SK-N-SH (cell line): ENCODE data around the gene DCXR. TPM values are rescaled to one million over a fixed set of nuclear protein-coding genes. Genes with fewer than 3 reads are reported as not detected.

Source experiments
- CTCF ChIA-PET: fragments of 300-600, 350-600 bp; formaldehyde crosslinking; extraction: SDS; loops from one replicate; lab custom pipeline; 2021; lab: Yijun Ruan, JAX
- POLR2A ChIA-PET: fragments of 350-600 bp; sonication (Branson Sonifier 250); formaldehyde crosslinking; extraction: SDS; loops from one replicate; lab custom pipeline; 2020; ENCODE audit warnings: antibody characterized with exemption, inconsistent platforms; lab: Yijun Ruan, JAX
- DNase-seq: peaks from one replicate; pipeline ENCODE4 v3.0.0; 2012
- H2AFZ ChIP-seq: fragments of 200-600 bp; sonication (generic); 2 replicates; pipeline ENCODE4 v1.8.1; 2016; ENCODE audit warnings: antibody characterized with exemption, mild to moderate bottlenecking, low read depth
- H3F3A ChIP-seq: fragments of 200-600 bp; sonication (generic); replicated peaks from 2 replicates; pipeline ENCODE3; 2016; ENCODE audit warnings: antibody characterized with exemption, mild to moderate bottlenecking; ENCODE audit not compliant: insufficient read depth
- H3K27ac ChIP-seq, 2 experiments: fragments of 200-500 bp in 1 of 2; fragments of 200-600 bp in 1 of 2; sonication (Bioruptor generic) in 1 of 2; sonication (generic), shearing (Covaris generic) in 1 of 2; 2 replicates each; pipeline versions ENCODE4 v1.5.1 to v1.6.1; 2014 to 2016; ENCODE audit warnings: low read depth in 2 of 2, inconsistent platforms in 1 of 2, low read length in 1 of 2, mild to moderate bottlenecking in 1 of 2, mixed read lengths in 1 of 2
- H3K27me3 ChIP-seq: fragments of 200-600 bp; sonication (generic), shearing (Covaris generic); 2 replicates; pipeline ENCODE4 v1.6.1; 2016; ENCODE audit warnings: mixed run types; ENCODE audit not compliant: insufficient read depth
- H3K36me3 ChIP-seq, 2 experiments: fragments of 200-500 bp in 1 of 2; fragments of 200-600 bp in 1 of 2; sonication (Bioruptor generic) in 1 of 2; sonication (generic) in 1 of 2; replicated peaks in 1 of 2; 2 replicates each; pipeline versions ENCODE3 to v1.5.1; 2014 to 2016; ENCODE audit warnings: low read length in 1 of 2, mild to moderate bottlenecking in 1 of 2; ENCODE audit not compliant: insufficient read depth in 2 of 2, control insufficient read depth in 1 of 2
- H3K4me1 ChIP-seq, 2 experiments: fragments of 200-500 bp in 1 of 2; fragments of 200-600 bp in 1 of 2; sonication (Bioruptor generic) in 1 of 2; sonication (generic), shearing (Covaris generic) in 1 of 2; 2 replicates each; pipeline versions ENCODE4 v1.5.1 to v1.6.1; 2014 to 2016; ENCODE audit warnings: low read depth in 1 of 2, low read length in 1 of 2, mixed run types in 1 of 2; ENCODE audit not compliant: insufficient read depth in 2 of 2, control insufficient read depth in 1 of 2
- H3K4me2 ChIP-seq: fragments of 200-600 bp; sonication (generic), shearing (Covaris generic); 2 replicates; pipeline ENCODE4 v1.6.1; 2017; ENCODE audit warnings: mixed run types
- H3K4me3 ChIP-seq, 2 experiments: fragments of 200-500 bp in 1 of 2; fragments of 200-600 bp in 1 of 2; sonication (Bioruptor generic) in 1 of 2; sonication (generic), shearing (Covaris generic) in 1 of 2; 2 replicates each; pipeline versions ENCODE4 v1.5.1 to v1.8.1; 2014 to 2016; ENCODE audit warnings: low read depth in 2 of 2, inconsistent platforms in 1 of 2, low read length in 1 of 2, mild to moderate bottlenecking in 1 of 2, mixed read lengths in 1 of 2, moderate library complexity in 1 of 2
- H3K79me2 ChIP-seq: fragments of 200-600 bp; sonication (generic); 2 replicates; pipeline ENCODE4 v1.8.1; 2017; ENCODE audit warnings: mild to moderate bottlenecking; ENCODE audit not compliant: insufficient read depth
- H3K9ac ChIP-seq: fragments of 200-600 bp; sonication (generic); 2 replicates; pipeline ENCODE4 v1.6.1; 2017; ENCODE audit warnings: mixed run types
- H3K9me2 ChIP-seq: fragments of 200-600 bp; sonication (generic); 2 replicates; pipeline ENCODE4 v1.6.1; 2017; ENCODE audit warnings: mixed run types
- H3K9me3 ChIP-seq: fragments of 200-600 bp; sonication (generic); 2 replicates; pipeline ENCODE4 v1.6.1; 2017; ENCODE audit warnings: mixed run types, mild to moderate bottlenecking, moderate library complexity
- H4K20me1 ChIP-seq: fragments of 200-600 bp; sonication (generic); 2 replicates; pipeline ENCODE4 v1.6.1; 2017; ENCODE audit warnings: mild to moderate bottlenecking, mixed run types; ENCODE audit not compliant: insufficient read depth
- CHD2 ChIP-seq: fragments of 150-350 bp; IDR thresholded peaks from 2 replicates; pipeline ENCODE4 v1.6.1; 2018; ENCODE audit warnings: low read length; ENCODE audit not compliant: partially characterized antibody
- CTCF ChIP-seq: fragments of 200-600 bp; sonication (generic); IDR thresholded peaks from 2 replicates; pipeline ENCODE4 v1.6.1; 2017; ENCODE audit warnings: antibody characterized with exemption, mild to moderate bottlenecking, moderate library complexity
- EP300 ChIP-seq, 2 experiments: IDR thresholded peaks; 2 replicates each; pipeline versions ENCODE4 v1.4.0 to v1.6.1; 2012; ENCODE audit warnings: borderline replicate concordance in 1 of 2, low read depth in 1 of 2, low read length in 1 of 2
- JUND ChIP-seq: IDR thresholded peaks from 2 replicates; pipeline ENCODE4 v1.4.0; 2012
- MAX ChIP-seq: IDR thresholded peaks from 2 replicates; pipeline ENCODE4 v1.4.0; 2012; ENCODE audit warnings: low read depth
- MEF2A ChIP-seq: IDR thresholded peaks from 2 replicates; pipeline ENCODE4 v1.4.0; 2012; ENCODE audit warnings: low read depth, borderline replicate concordance
- MXI1 ChIP-seq: IDR thresholded peaks from 2 replicates; pipeline ENCODE4 v1.6.1; 2012; ENCODE audit warnings: mild to moderate bottlenecking, low read depth, low read length, improper control_type of control experiment
- NRF1 ChIP-seq: IDR thresholded peaks from 2 replicates; pipeline ENCODE4 v1.6.1; 2012; ENCODE audit warnings: low read depth, mild to moderate bottlenecking, low read length
- RAD21 ChIP-seq: IDR thresholded peaks from 2 replicates; pipeline ENCODE4 v1.6.1; 2012; ENCODE audit warnings: mild to moderate bottlenecking, low read length
- RCOR1 ChIP-seq: fragments of 150-350 bp; IDR thresholded peaks from 2 replicates; pipeline ENCODE4 v1.6.1; 2017; ENCODE audit warnings: antibody characterized with exemption, low read length
- REST ChIP-seq: IDR thresholded peaks from 2 replicates; pipeline ENCODE4 v1.6.1; 2012; ENCODE audit warnings: mild to moderate bottlenecking, low read depth, low read length, moderate library complexity
- SIN3A ChIP-seq: IDR thresholded peaks from 2 replicates; pipeline ENCODE4 v1.6.1; 2012; ENCODE audit warnings: low read depth, mild to moderate bottlenecking, low read length, moderate library complexity, borderline replicate concordance
- SMC3 ChIP-seq: IDR thresholded peaks from 2 replicates; pipeline ENCODE4 v1.6.1; 2012; ENCODE audit warnings: low read depth, low read length, improper control_type of control experiment
- TAF1 ChIP-seq: IDR thresholded peaks from 2 replicates; pipeline ENCODE4 v1.6.1; 2012; ENCODE audit warnings: low read depth, mild to moderate bottlenecking, low read length, moderate library complexity, borderline replicate concordance
- USF2 ChIP-seq: fragments of 150-350 bp; IDR thresholded peaks from 2 replicates; pipeline ENCODE4 v1.6.1; 2017; ENCODE audit warnings: antibody characterized with exemption, low read length, low read depth, borderline replicate concordance
- ZBTB33 ChIP-seq: IDR thresholded peaks from 2 replicates; pipeline ENCODE4 v1.4.0; 2012; ENCODE audit warnings: low read depth, borderline replicate concordance
- WGBS: methylation state at CpG from one replicate; pipeline ENCODE4 v1.1.6; 2017; ENCODE audit warnings: low lambda C conversion rate; 5-methylcytosine and 5-hydroxymethylcytosine counted together
- polyA plus RNA-seq, 3 experiments: library from polyadenylated mRNA; depleted of rRNA; stranded (reverse); fragments of >200 nt; gene quantifications; 2 replicates each; pipeline ENCODE4 v1.2.3, GENCODE V29; 2012

The DCXR gene
- polyA plus RNA-seq, 1 of the 3 experiments (the other 2 are of a cell fraction): 190 TPM

- H3K27me3 ChIP-seq: no peaks in the 10 kb centered on the region
Observed at GRCh38 chr17:82028966-82029365, 8.5 kb downstream of the DCXR start.

GRCh38 chr17:82028246-82028645 lies 9.3 kb downstream of the DCXR start:
- Histone ChIP-seq H2AFZ (no peak overlapping the region), H3K9me2 (no peaks in the 10 kb centered on the region), H3K27ac (no peak overlapping the region), H3K4me1 (peaks cover 7 to 33% of the 10 kb centered on the region in 2 experiments; a peak in 2 of 4 replicates), H3K36me3 (peaks cover 5 to 9% of the 10 kb centered on the region in 2 experiments), H3K9ac (no peak overlapping the region), H3K9me3 (no peaks in the 10 kb centered on the region), H3K4me3 (no peak overlapping the region), H4K20me1 (peaks cover 4% of the 10 kb centered on the region; the same call in 1 of the 2 replicates), H3F3A (peaks cover 20% of the 10 kb centered on the region), H3K4me2 (no peak overlapping the region), H3K79me2 (peaks cover 7% of the 10 kb centered on the region; the same call in 1 of the 2 replicates), H3K27me3 (no peaks in the 10 kb centered on the region)
- WGBS: 93% methylated on average over 12 of the region's 13 CpGs
- ChIA-PET CTCF (interaction anchor here (1.3 to 35.7 kb wide), 8 partner anchors 8 to 127 kb away, joined by 3 to 1216 read pairs (median 16); partner anchors contain the start of genes CENPX, DCXR, FASN and LRRC45), POLR2A (interaction anchor here (1.4 kb wide), 1 partner anchor 9 kb away, joined by 3 read pairs; the partner anchor contains the start of gene DCXR)
- no peak for DNase-seq
- TF ChIP-seq RAD21: no peak
- no peak for TF ChIP-seq CTCF
- no peak for TF ChIP-seq MEF2A
- TF ChIP-seq JUND: no peak
- no peak for TF ChIP-seq REST
- TF ChIP-seq TAF1: no peak
- TF ChIP-seq CHD2: no peak
- no peak for TF ChIP-seq SMC3
- TF ChIP-seq USF2: no peak
- no peak for TF ChIP-seq MAX
- no peak for TF ChIP-seq RCOR1
- TF ChIP-seq NRF1: no peak
- TF ChIP-seq SIN3A: no peak

More at GRCh38 chr17:82028966-82029365, 8.5 kb downstream of the DCXR start:
- Histone ChIP-seq H3K9ac (no peak overlapping the region), H4K20me1 (peaks cover 4% of the 10 kb centered on the region; the same call in 1 of the 2 replicates), H3K4me1 (peaks cover 5 to 29% of the 10 kb centered on the region in 2 experiments; a peak in 2 of 4 replicates), H3K27ac (no peak overlapping the region), H3F3A (peaks cover 20% of the 10 kb centered on the region), H3K4me3 (no peak overlapping the region), H3K9me2 (no peaks in the 10 kb centered on the region), H3K9me3 (no peaks in the 10 kb centered on the region), H3K4me2 (no peak overlapping the region), H2AFZ (no peak overlapping the region), H3K36me3 (peaks cover 5 to 9% of the 10 kb centered on the region in 2 experiments), H3K79me2 (peaks cover 5% of the 10 kb centered on the region; the same call in 1 of the 2 replicates)
- no peak for DNase-seq
- TF ChIP-seq ZBTB33 (no peak), MXI1 (no peak), EP300 (IDR thresholded peaks at IDR 0.05; ENCODE audit: borderline replicate concordance in 1 of 2, low read depth in 1 of 2, low read length in 1 of 2) (no peak), RAD21 (no peak)
- WGBS: 97% methylated on average over 9 of the region's 9 CpGs
- ChIA-PET POLR2A (interaction anchor here (1.2 to 1.4 kb wide), 2 partner anchors 9 to 206 kb away, joined by 3 read pairs; partner anchors contain the start of gene DCXR), CTCF (interaction anchor here (1.3 to 35.7 kb wide), 22 partner anchors 8 to 207 kb away, joined by 3 to 1216 read pairs (median 16); partner anchors contain the start of genes ASPSCR1, CENPX, DCXR and DUS1L)
